OCI-LY7 (cell line): Measurements from ENCODE around the gene S1PR5.

Experiments
- EZH2phosphoT487 ChIP-seq: fragments of 200-600 bp; sonication (generic); IDR thresholded peaks from 2 replicates; pipeline ENCODE4 v1.6.1; 2018; ENCODE audit warnings: low read depth, borderline replicate concordance, mild to moderate bottlenecking, mixed run types, antibody characterized with exemption, low read length, moderate library complexity, mixed read lengths
- TF ChIP-seq, protein P1 (sequence below): fragments of 200-600 bp; sonication (generic); conservative IDR thresholded peaks from 2 replicates; pipeline ENCODE4 v1.5.1; 2014; ENCODE audit warnings: mild to moderate bottlenecking, antibody characterized with exemption, low read length, moderate library complexity, mixed read lengths

DNA sequence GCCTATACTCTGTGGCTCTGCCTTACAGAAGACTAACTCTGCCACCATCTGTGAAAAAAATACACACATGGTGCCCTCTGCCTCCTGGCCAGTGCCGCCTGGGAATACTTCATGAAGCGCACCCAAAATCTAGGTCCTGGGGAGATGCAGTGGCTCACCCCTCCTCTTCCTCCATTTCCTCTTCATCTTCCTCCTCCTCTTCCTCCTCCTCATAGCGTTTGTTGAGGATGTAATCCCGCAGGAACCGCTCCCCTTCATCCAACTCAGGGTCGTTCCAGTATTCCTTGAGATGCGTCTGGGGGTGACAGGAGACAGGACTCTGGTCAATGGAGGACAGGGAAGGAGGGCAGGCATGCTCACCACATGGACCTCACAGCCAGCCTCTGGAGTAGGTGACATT lies 42.9 kb upstream of the S1PR5 start:
- TF ChIP-seq, protein P1, sequence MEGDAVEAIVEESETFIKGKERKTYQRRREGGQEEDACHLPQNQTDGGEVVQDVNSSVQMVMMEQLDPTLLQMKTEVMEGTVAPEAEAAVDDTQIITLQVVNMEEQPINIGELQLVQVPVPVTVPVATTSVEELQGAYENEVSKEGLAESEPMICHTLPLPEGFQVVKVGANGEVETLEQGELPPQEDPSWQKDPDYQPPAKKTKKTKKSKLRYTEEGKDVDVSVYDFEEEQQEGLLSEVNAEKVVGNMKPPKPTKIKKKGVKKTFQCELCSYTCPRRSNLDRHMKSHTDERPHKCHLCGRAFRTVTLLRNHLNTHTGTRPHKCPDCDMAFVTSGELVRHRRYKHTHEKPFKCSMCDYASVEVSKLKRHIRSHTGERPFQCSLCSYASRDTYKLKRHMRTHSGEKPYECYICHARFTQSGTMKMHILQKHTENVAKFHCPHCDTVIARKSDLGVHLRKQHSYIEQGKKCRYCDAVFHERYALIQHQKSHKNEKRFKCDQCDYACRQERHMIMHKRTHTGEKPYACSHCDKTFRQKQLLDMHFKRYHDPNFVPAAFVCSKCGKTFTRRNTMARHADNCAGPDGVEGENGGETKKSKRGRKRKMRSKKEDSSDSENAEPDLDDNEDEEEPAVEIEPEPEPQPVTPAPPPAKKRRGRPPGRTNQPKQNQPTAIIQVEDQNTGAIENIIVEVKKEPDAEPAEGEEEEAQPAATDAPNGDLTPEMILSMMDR, result no peak
- no peak for TF ChIP-seq EZH2phosphoT487
